ENCODE data around the gene ABHD6.

GRCh38 chr3:58241306-58242044 lies 3.9 kb downstream of the ABHD6 start:
- TF ChIP-seq CTCF (IDR thresholded peaks at IDR 0.05) (no peak), POLR2A (IDR thresholded peaks at IDR 0.05) (no peak), EP300 (IDR thresholded peaks at IDR 0.05) (no peak)

Data from tibial nerve (tissue), 4 donors.